ENCODE measurements around the gene DR1. TPM values are rescaled to one million over a fixed set of nuclear protein-coding genes. Genes with fewer than 3 reads are reported as not detected.

DR1 gene
- total and polyA plus RNA-seq, 2 experiments from 2014 or later, result 49.2 to 51.0 TPM

DNA sequence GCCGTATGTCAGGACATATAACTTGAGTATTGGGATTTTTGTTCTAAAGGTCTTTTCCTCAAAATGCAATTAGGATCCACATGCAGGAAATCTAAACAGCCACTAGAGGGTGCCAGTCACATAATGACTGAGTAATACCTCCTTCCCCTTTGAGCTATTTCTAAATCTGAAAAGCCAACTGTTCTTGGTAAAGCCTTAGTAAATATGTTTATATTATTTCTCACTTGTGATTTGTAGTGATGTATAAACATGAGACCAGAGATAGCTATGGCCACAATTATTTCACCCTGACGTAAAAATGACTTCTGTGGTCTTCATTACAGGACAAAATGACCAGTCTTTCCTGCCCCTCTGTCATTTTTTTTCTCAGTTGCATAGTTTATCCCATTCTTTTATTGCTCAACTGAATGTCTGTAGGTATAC is 41.0 kb upstream of the DR1 start:
- Histone ChIP-seq H3F3A (ENCODE audit: insufficient read depth) (no peaks in the 10 kb centered on the region), H2AFZ (no peak overlapping the region), H3K36me3 (ENCODE audit: low read depth) (no peaks in the 10 kb centered on the region), H3K9me3 (ENCODE audit: low read depth) (no peaks in the 10 kb centered on the region), H3K27me3 (replicated peaks; ENCODE audit: insufficient read depth) (no peaks in the 10 kb centered on the region), H3K27ac (no peak overlapping the region), H4K20me1 (ENCODE audit: insufficient read depth) (no peaks in the 10 kb centered on the region), H3K4me2 (ENCODE audit: unreplicated experiment) (no peak overlapping the region), H3K4me1 (ENCODE audit: insufficient read depth) (no peaks in the 10 kb centered on the region), H3K9ac (no peak overlapping the region), H3K79me2 (ENCODE audit: insufficient read depth) (no peaks in the 10 kb centered on the region), H3K9me2 (ENCODE audit: insufficient read depth) (no peaks in the 10 kb centered on the region), H3K4me3 (no peak overlapping the region)
- in situ Hi-C loops (cut with MboI), result loop anchor here (25.0 kb wide), 1 partner anchor 533 kb away; no protein-coding TSS in a partner anchor
- DNase-seq, result peak; percentile 80
- no peak for TF ChIP-seq EZH2phosphoT487 (IDR thresholded peaks at IDR 0.05; ENCODE audit: insufficient read depth, low read depth)
- TF ChIP-seq EZH2 (IDR thresholded peaks at IDR 0.05; ENCODE audit: insufficient read depth, poor library complexity, severe bottlenecking), result no peak
- 23 to 30% methylated on average over 2 of the region's 2 CpGs for WGBS, 2 experiments (ENCODE audit: low coverage in 1 of 2, low lambda C conversion rate in 2 of 2, missing lambda C conversion rate in 2 of 2)

DNA sequence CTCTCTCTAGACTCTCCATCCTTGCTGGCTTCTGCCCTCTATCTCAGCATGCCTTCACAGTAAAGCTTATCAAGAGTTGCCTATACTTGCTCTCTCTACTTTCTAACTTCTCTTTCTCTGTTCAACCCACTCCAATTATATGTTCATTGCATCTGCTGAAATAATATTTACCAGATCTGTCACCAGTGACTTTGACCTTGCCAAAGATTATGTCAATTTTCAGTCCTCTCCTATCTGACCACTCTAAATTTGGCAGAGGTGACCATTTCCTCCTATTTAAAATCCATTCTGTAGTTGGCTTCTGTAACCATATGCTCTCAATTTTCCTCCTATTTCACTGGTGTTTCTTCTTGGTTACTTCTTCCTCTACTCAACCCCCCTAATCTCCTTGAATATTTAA is 38.8 kb upstream of the DR1 start:
- no peaks in the 10 kb centered on the region for H3K36me3 ChIP-seq (ENCODE audit: low read depth)
- in situ Hi-C loops (cut with MboI), result loop anchor here (25.0 kb wide), 1 partner anchor 530 kb away; no protein-coding TSS in a partner anchor
- H3K4me1 ChIP-seq (ENCODE audit: insufficient read depth), result no peaks in the 10 kb centered on the region
- H3K4me3 ChIP-seq, result no peak overlapping the region
- no peaks in the 10 kb centered on the region for H3K9me3 ChIP-seq (ENCODE audit: low read depth)
- H3K27ac ChIP-seq, result no peak overlapping the region
- H4K20me1 ChIP-seq (ENCODE audit: insufficient read depth), result no peaks in the 10 kb centered on the region
- TF ChIP-seq EZH2 (IDR thresholded peaks at IDR 0.05; ENCODE audit: insufficient read depth, poor library complexity, severe bottlenecking) (no peak), EZH2phosphoT487 (IDR thresholded peaks at IDR 0.05; ENCODE audit: insufficient read depth, low read depth) (no peak)
- no peak for DNase-seq
- H3K27me3 ChIP-seq (replicated peaks; ENCODE audit: insufficient read depth), result no peaks in the 10 kb centered on the region
- H3F3A ChIP-seq (ENCODE audit: insufficient read depth), result no peaks in the 10 kb centered on the region
- no peaks in the 10 kb centered on the region for H3K9me2 ChIP-seq (ENCODE audit: insufficient read depth)
- H3K4me2 ChIP-seq (ENCODE audit: unreplicated experiment), result no peak overlapping the region
- no peak overlapping the region for H2AFZ ChIP-seq
- H3K79me2 ChIP-seq (ENCODE audit: insufficient read depth), result no peaks in the 10 kb centered on the region
- no peak overlapping the region for H3K9ac ChIP-seq

DNA sequence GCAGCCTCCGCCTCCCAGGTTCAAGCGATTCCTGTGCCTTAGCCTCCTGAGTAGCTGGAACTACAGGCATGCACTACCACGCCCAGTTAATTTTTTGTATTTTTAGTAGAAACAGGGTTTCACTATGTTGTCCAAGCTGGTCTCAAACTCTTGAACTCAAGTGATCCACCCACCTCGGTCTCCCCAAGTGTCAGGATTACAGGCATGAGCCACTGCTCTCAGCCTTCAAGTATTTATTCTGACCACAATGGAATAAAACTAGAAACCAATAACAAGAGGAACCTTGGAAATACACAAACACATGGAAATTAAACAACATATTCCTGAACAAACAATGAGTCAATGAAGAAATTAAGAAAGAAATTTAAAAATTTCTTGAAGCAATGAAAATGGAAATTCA is 32.7 kb upstream of the DR1 start:
- no peaks in the 10 kb centered on the region for H3K79me2 ChIP-seq (ENCODE audit: insufficient read depth)
- H3K4me1 ChIP-seq (ENCODE audit: insufficient read depth), result no peaks in the 10 kb centered on the region
- H4K20me1 ChIP-seq (ENCODE audit: insufficient read depth), result no peaks in the 10 kb centered on the region
- H3K4me2 ChIP-seq (ENCODE audit: unreplicated experiment), result no peak overlapping the region
- H3K9me2 ChIP-seq (ENCODE audit: insufficient read depth), result no peaks in the 10 kb centered on the region
- WGBS, 2 experiments (ENCODE audit: low coverage in 1 of 2, low lambda C conversion rate in 2 of 2, missing lambda C conversion rate in 2 of 2), result 85 to 88% methylated on average over 4 of the region's 4 CpGs
- no peak overlapping the region for H2AFZ ChIP-seq
- no peak overlapping the region for H3K27ac ChIP-seq
- H3K4me3 ChIP-seq, result no peak overlapping the region
- TF ChIP-seq EZH2 (IDR thresholded peaks at IDR 0.05; ENCODE audit: insufficient read depth, poor library complexity, severe bottlenecking) (no peak), EZH2phosphoT487 (IDR thresholded peaks at IDR 0.05; ENCODE audit: insufficient read depth, low read depth) (no peak)
- no peaks in the 10 kb centered on the region for H3F3A ChIP-seq (ENCODE audit: insufficient read depth)
- no peaks in the 10 kb centered on the region for H3K9me3 ChIP-seq (ENCODE audit: low read depth)
- H3K27me3 ChIP-seq (replicated peaks; ENCODE audit: insufficient read depth), result no peaks in the 10 kb centered on the region
- in situ Hi-C loops (cut with MboI), result loop anchor here (25.0 kb wide), 1 partner anchor 524 kb away; no protein-coding TSS in a partner anchor
- DNase-seq, result no peak
- no peak overlapping the region for H3K9ac ChIP-seq
- H3K36me3 ChIP-seq (ENCODE audit: low read depth), result no peaks in the 10 kb centered on the region

DNA sequence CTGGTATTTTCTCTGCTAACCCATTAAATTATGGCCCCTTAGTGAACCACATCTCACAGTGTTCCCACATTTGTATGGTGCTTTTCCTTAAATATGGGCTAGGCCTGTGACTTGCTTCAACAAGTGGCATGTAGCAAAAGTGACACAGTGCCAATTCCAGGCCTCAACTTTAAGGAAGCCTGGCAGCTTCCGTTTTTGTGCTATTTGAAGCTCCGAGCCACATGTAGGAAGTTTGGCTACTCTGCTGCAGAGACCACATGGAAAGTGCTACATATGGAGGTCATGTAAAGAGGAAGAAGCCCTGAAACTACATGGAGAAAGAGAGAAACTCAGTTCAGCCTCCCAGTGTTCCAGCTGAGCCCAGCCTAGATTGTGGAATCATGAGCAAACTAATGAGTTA is 28.5 kb upstream of the DR1 start:
- H2AFZ ChIP-seq, result no peak overlapping the region
- H3K27me3 ChIP-seq (replicated peaks; ENCODE audit: insufficient read depth), result no peaks in the 10 kb centered on the region
- no peak overlapping the region for H3K27ac ChIP-seq
- no peak for DNase-seq
- in situ Hi-C loops (cut with MboI), result loop anchor here (25.0 kb wide), 1 partner anchor 520 kb away; no protein-coding TSS in a partner anchor
- H3K9me2 ChIP-seq (ENCODE audit: insufficient read depth), result no peaks in the 10 kb centered on the region
- WGBS, 2 experiments (ENCODE audit: low coverage in 1 of 2, low lambda C conversion rate in 2 of 2, missing lambda C conversion rate in 2 of 2), result 61 to 65% methylated on average over 2 of the region's 2 CpGs
- no peak overlapping the region for H3K9ac ChIP-seq
- no peaks in the 10 kb centered on the region for H3K4me1 ChIP-seq (ENCODE audit: insufficient read depth)
- TF ChIP-seq EZH2phosphoT487 (IDR thresholded peaks at IDR 0.05; ENCODE audit: insufficient read depth, low read depth) (no peak), EZH2 (IDR thresholded peaks at IDR 0.05; ENCODE audit: insufficient read depth, poor library complexity, severe bottlenecking) (no peak)
- H3K9me3 ChIP-seq (ENCODE audit: low read depth), result no peaks in the 10 kb centered on the region
- H3F3A ChIP-seq (ENCODE audit: insufficient read depth), result no peaks in the 10 kb centered on the region
- H3K79me2 ChIP-seq (ENCODE audit: insufficient read depth), result no peaks in the 10 kb centered on the region
- H3K4me3 ChIP-seq, result no peak overlapping the region
- H3K36me3 ChIP-seq (ENCODE audit: low read depth), result no peaks in the 10 kb centered on the region
- no peak overlapping the region for H3K4me2 ChIP-seq (ENCODE audit: unreplicated experiment)
- no peaks in the 10 kb centered on the region for H4K20me1 ChIP-seq (ENCODE audit: insufficient read depth)

DNA sequence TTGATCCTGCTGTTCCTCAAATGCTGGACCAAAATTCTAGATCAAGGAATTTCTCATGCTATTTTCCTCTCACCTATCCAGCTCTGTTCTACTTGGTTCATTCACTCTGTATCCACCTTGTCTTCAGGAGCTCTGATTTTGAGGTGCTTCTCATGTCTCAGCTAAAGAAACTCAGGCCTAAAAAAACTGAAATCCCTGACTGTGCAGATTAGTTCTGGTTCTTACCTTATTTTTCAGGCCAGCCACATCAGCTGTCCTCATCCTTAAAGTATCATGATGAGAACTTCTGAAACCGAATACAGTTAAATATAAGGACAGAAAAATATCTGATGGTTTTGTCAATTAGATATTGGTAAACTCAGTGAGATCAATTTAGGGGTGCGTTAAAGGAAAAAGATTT is 27.8 kb upstream of the DR1 start:
- no peak overlapping the region for H3K4me2 ChIP-seq (ENCODE audit: unreplicated experiment)
- no peaks in the 10 kb centered on the region for H3F3A ChIP-seq (ENCODE audit: insufficient read depth)
- H4K20me1 ChIP-seq (ENCODE audit: insufficient read depth), result no peaks in the 10 kb centered on the region
- DNase-seq, result no peak
- no peaks in the 10 kb centered on the region for H3K79me2 ChIP-seq (ENCODE audit: insufficient read depth)
- no peaks in the 10 kb centered on the region for H3K27me3 ChIP-seq (replicated peaks; ENCODE audit: insufficient read depth)
- in situ Hi-C loops (cut with MboI), result loop anchor here (25.0 kb wide), 1 partner anchor 519 kb away; no protein-coding TSS in a partner anchor
- H3K36me3 ChIP-seq (ENCODE audit: low read depth), result no peaks in the 10 kb centered on the region
- no peak overlapping the region for H3K4me3 ChIP-seq
- no peaks in the 10 kb centered on the region for H3K4me1 ChIP-seq (ENCODE audit: insufficient read depth)
- H3K9me3 ChIP-seq (ENCODE audit: low read depth), result no peaks in the 10 kb centered on the region
- no peak overlapping the region for H2AFZ ChIP-seq
- TF ChIP-seq EZH2 (IDR thresholded peaks at IDR 0.05; ENCODE audit: insufficient read depth, poor library complexity, severe bottlenecking) (no peak), EZH2phosphoT487 (IDR thresholded peaks at IDR 0.05; ENCODE audit: insufficient read depth, low read depth) (no peak)
- H3K9ac ChIP-seq, result no peak overlapping the region
- no peaks in the 10 kb centered on the region for H3K9me2 ChIP-seq (ENCODE audit: insufficient read depth)
- WGBS, 2 experiments (ENCODE audit: low coverage in 1 of 2, low lambda C conversion rate in 2 of 2, missing lambda C conversion rate in 2 of 2), result 96 to 98% methylated on average over 2 of the region's 2 CpGs
- no peak overlapping the region for H3K27ac ChIP-seq
